GM12878 (cell line): ENCODE measurements around the gene RPL10A. TPM values are rescaled to one million over a fixed set of nuclear protein-coding genes. Genes with fewer than 3 reads are reported as not detected.

Experiments
- CREB1 ChIP-seq: IDR thresholded peaks from 2 replicates; pipeline ENCODE4 v1.6.1; 2012; ENCODE audit warnings: low read depth, mild to moderate bottlenecking, inconsistent platforms
- CUX1 ChIP-seq: IDR thresholded peaks from 2 replicates; pipeline ENCODE4 v1.6.1; 2012; ENCODE audit warnings: improper control_type of control experiment, low read depth, low read length; ENCODE audit not compliant: insufficient replicate concordance
- SKIL ChIP-seq: fragments of 450-650 bp; IDR thresholded peaks from 2 replicates; pipeline ENCODE4 v1.6.1; 2017; ENCODE audit warnings: mild to moderate bottlenecking, low read depth, inconsistent platforms; ENCODE audit not compliant: poor library complexity, severe bottlenecking
- TAF1 ChIP-seq: IDR thresholded peaks from 2 replicates; pipeline ENCODE4 v1.6.1; 2011; ENCODE audit warnings: mild to moderate bottlenecking, low read depth, low read length, borderline replicate concordance
- WRNIP1 ChIP-seq: IDR thresholded peaks from 2 replicates; pipeline ENCODE4 v1.6.1; 2011; ENCODE audit warnings: low read depth, low read length, improper control_type of control experiment, borderline replicate concordance
- ZBTB11 ChIP-seq: fragments of 450-650 bp; formaldehyde crosslinking; IDR thresholded peaks from 2 replicates; pipeline ENCODE4 v1.5.0; 2022; ENCODE audit warnings: mild to moderate bottlenecking, missing genetic modification characterization
- ZNF592 ChIP-seq: fragments of 450-650 bp; IDR thresholded peaks from 2 replicates; pipeline ENCODE4 v1.6.1; 2017; ENCODE audit warnings: mild to moderate bottlenecking, moderate library complexity
- ZNF622 ChIP-seq: fragments of 450-650 bp; IDR thresholded peaks from 2 replicates; pipeline ENCODE4 v1.6.1; 2017; ENCODE audit warnings: mild to moderate bottlenecking, inconsistent platforms
- polyA plus RNA-seq, 11 experiments: library from polyadenylated mRNA; depleted of rRNA in 4 of 11; unstranded in 6 of 11; stranded (reverse) in 5 of 11; fragments of >200 nt; fragmentation: Nextera tagmentation in 4 of 11; fragmentation: Illumina TruSeq in 1 of 11; extraction: Ambion mirVana in 4 of 11; extraction: Trizol in 1 of 11; gene quantifications; 1 replicate in 1 of 11; 2 replicates in 10 of 11; pipeline versions ENCODE4 v1.2.1 to v1.2.3, GENCODE V29; 2011 to 2016; ENCODE audit warnings: inconsistent platforms in 2 of 11, missing spikeins in 2 of 11, low read depth in 1 of 11
- total RNA-seq, 4 experiments: library from RNA; depleted of rRNA in 3 of 4; stranded (reverse); fragments of >200 nt in 3 of 4; fragmentation: Illumina TruSeq in 1 of 4; extraction: Trizol in 1 of 4; gene quantifications; 2 replicates each; pipeline versions ENCODE4 v1.2.1 to v1.2.3, GENCODE V29; 2013 to 2021

Gene RPL10A
- total and polyA plus RNA-seq, 10 of the 15 experiments (the other 5 are each of a cell fraction or from before 2014, with no cell fraction given), result 833 to 4,029 (median 2,795) TPM

GRCh38 chr6:35477028-35477427, 8.8 kb downstream of the RPL10A start (continued):
- TF ChIP-seq ZBTB11 (CRISPR knock-in tag), result no peak
- no peak for TF ChIP-seq ZNF622
- TF ChIP-seq WRNIP1, result no peak
- TF ChIP-seq TAF1, result no peak
- no peak for TF ChIP-seq SKIL
- TF ChIP-seq ZNF592, result no peak
- TF ChIP-seq CUX1, result no peak
- no peak for TF ChIP-seq CREB1
